GM13977 (cell line): ENCODE measurements around the gene TFAP2E.

ENCODE experiments used
- DNase-seq: peaks from one replicate; pipeline ENCODE4 v3.0.0; 2012; ENCODE audit warnings: low spot score
- in situ Hi-C: fragments of 300-500 bp; cut with MboI; formaldehyde crosslinking; loops from one replicate; pipeline ENCODE4 v1.12.0; 2022; ENCODE audit warnings: low sequenced_read_pairs, low pct_unique_long_range_greater_than_20kb, mixed read lengths, inconsistent platforms; ENCODE audit not compliant: unreplicated experiment
- TF ChIP-seq, protein P1 (sequence below): IDR thresholded peaks from 2 replicates; pipeline ENCODE4 v1.5.1; 2012; ENCODE audit warnings: mild to moderate bottlenecking, control low read depth; ENCODE audit not compliant: insufficient read depth; ENCODE audit errors: extremely low read depth, missing control alignments

Gene TFAP2E

DNA sequence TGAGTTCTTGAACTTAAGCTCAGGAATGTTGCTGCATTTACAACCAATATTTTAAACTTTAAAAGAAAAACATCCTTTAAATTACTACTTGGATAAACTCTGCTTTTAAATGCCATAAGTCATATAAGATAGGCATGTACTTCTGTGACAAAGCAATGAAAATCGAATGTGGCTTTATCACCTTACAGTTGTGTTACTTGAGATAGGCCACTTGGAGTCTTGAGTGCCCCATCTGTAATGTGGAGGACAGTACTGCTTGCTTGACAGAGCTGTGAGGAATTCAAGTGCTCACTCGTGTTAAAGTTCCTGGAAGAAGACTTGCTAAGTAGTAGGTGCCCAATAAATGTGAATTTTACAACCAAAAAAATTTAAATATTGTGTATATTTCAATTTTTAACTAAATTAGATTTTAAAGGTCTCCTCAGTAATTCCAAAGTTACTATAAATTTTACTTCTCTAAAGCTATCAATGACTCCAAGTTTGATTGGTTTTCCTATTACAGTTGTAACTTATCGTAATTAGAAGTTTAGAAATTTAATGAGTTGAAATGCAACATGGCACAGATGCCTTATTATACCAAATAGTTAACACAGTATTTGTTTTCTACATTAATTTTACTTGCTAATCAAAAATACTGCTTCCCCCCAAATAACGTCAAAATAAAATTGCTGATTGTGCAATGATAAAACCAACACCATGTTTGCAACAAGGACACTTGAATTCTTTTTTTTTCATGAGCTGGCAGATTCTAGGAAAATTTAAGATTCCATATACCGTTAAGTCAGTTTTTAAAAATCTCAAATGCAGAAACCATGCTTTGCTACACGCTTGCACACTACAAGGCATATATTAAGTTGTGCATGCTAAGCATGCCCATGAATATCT is 46.4 kb downstream of the TFAP2E start:
- TF ChIP-seq, protein P1, sequence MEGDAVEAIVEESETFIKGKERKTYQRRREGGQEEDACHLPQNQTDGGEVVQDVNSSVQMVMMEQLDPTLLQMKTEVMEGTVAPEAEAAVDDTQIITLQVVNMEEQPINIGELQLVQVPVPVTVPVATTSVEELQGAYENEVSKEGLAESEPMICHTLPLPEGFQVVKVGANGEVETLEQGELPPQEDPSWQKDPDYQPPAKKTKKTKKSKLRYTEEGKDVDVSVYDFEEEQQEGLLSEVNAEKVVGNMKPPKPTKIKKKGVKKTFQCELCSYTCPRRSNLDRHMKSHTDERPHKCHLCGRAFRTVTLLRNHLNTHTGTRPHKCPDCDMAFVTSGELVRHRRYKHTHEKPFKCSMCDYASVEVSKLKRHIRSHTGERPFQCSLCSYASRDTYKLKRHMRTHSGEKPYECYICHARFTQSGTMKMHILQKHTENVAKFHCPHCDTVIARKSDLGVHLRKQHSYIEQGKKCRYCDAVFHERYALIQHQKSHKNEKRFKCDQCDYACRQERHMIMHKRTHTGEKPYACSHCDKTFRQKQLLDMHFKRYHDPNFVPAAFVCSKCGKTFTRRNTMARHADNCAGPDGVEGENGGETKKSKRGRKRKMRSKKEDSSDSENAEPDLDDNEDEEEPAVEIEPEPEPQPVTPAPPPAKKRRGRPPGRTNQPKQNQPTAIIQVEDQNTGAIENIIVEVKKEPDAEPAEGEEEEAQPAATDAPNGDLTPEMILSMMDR: no peak
- DNase-seq: no peak
- in situ Hi-C loops: no loop called here

DNA sequence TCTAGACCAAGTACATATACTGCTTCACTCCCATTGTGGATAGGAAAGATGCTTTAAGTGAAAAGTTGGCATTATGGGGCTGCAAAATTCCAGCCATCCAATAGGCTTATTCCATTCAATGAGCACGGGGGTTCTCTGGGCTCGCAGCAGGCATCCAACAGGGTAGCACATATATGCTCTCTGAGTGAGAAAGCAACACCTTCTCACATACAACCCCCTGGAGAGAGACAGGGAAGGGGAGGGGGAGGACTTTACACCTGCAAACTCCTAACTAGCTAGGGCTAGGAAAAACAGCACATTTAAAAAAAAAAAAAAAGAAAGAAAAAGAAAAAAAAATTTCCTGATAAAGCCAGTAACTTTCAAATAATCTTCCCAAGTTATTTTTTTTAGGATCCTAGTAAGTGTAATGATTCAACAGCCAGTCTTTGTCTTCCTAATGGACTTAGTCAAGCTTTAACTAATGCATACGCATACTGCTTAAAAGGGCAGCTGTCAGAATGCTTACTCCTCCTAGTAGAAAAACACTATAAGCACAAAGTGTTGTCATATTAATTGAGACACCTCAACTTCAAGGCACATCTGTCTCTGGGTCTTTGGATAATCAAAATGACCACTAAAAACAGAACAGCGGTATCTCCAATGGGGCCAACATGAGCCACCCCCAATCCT is 49.5 kb downstream of the TFAP2E start:
- in situ Hi-C loops: no loop called here
- no peak for DNase-seq
- TF ChIP-seq, protein P1: no peak

DNA sequence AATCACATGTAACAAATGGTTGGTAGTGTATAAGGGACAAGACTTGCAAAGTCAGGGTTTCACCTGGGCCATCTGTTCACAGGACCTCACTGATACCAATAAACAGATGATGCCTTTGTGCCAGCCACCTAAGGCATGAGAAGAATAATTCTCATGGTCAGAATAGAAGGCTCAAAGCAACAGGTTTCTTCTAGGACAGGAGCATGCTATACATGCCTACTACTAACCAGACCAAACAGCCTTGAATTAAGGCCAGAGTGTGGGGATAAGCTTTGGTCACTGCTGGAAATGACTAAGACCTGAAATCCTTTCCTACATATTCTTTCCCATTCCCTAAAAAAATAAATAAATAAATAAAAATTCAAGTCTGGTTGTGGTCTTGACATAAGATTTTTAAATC is 50.7 kb downstream of the TFAP2E start:
- in situ Hi-C loops: no loop called here

DNA sequence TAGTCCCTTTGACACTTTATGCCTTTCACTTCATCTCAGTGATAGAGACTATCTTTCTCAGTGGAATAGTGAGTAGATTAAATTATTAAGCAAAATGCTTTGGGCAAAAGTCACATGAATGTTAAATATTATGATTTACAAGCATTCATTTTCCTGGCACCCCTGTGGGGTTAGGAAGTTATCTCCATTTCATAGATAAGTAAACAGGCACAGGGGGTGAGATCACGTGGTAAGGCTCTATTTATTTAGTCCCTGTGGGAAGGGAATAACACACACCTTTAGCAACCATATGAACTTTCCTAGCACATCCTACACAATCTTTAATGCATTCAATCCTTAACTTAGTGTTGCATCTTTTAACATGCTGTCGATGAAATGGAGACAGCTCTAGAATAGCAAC is 55.9 kb downstream of the TFAP2E start:
- DNase-seq: no peak
- TF ChIP-seq, protein P1: no peak
- in situ Hi-C loops: no loop called here

More for the DNA sequence above, 50.7 kb downstream of the TFAP2E start:
- TF ChIP-seq, protein P1: no peak
- no peak for DNase-seq

DNA sequence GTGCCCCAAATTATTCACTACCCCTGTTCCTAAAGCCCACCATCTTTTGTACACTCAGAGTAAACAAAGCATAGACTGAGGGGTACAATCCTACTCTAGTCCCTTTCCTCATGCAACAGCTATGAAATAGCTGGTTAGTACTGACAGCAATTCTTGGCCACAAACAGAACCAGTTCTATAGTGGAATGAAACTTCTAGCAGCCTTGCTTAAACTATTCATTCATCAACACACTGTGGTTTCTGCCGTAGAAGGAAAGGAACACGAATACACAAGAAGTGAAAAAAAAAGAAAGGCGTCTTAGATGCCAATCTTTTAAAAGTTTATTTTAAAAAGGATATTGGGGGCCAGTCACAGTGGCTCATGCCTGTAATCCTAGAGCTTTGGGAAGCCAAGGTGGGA is 58.3 kb downstream of the TFAP2E start:
- TF ChIP-seq, protein P1: no peak
- in situ Hi-C loops: no loop called here
- DNase-seq: no peak

DNA sequence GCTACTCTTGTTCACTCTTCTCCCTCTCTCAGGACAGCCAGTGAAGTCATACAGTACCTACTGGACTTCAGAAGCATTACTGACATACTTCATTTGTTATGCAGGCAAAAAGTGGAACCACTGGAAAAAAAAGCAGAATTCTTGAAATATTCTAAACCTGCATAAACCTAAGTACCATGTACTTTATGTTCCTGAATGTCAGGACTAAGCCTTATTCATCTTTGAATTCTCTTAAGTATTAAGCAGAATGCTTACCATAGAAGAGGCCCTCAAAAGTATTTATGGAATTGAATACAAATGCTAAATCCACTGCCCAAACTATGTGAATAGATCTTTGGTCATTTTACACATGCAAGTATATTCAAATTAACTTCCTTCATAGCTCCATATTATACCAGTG is 60.4 kb downstream of the TFAP2E start:
- in situ Hi-C loops: no loop called here
- no peak for DNase-seq
- TF ChIP-seq, protein P1: no peak
